SK-N-SH (cell line): ENCODE data around the gene D2HGDH.
A peak's percentile ranks its signal among the peaks of the same experiment; 100 is the strongest.

ENCODE experiments used
- EP300 ChIP-seq, 2 experiments: IDR thresholded peaks; 2 replicates each; pipeline versions ENCODE4 v1.4.0 to v1.6.1; 2012; ENCODE audit warnings: borderline replicate concordance in 1 of 2, low read depth in 1 of 2, low read length in 1 of 2
- FOXM1 ChIP-seq: IDR thresholded peaks from 2 replicates; pipeline ENCODE4 v1.4.0; 2012; ENCODE audit warnings: low read depth, mild to moderate bottlenecking
- POLR2AphosphoS5 ChIP-seq: IDR thresholded peaks from 2 replicates; pipeline ENCODE4 v1.6.1; 2012; ENCODE audit warnings: low read depth, low read length
- RCOR1 ChIP-seq: fragments of 150-350 bp; IDR thresholded peaks from 2 replicates; pipeline ENCODE4 v1.6.1; 2017; ENCODE audit warnings: antibody characterized with exemption, low read length
- SMC3 ChIP-seq: IDR thresholded peaks from 2 replicates; pipeline ENCODE4 v1.6.1; 2012; ENCODE audit warnings: low read depth, low read length, improper control_type of control experiment
- TF ChIP-seq, protein P1 (sequence below): fragments of 200-600 bp; sonication (generic); IDR thresholded peaks from 2 replicates; pipeline ENCODE4 v1.6.1; 2017; ENCODE audit warnings: antibody characterized with exemption, mild to moderate bottlenecking, moderate library complexity

- TF ChIP-seq, protein P1, sequence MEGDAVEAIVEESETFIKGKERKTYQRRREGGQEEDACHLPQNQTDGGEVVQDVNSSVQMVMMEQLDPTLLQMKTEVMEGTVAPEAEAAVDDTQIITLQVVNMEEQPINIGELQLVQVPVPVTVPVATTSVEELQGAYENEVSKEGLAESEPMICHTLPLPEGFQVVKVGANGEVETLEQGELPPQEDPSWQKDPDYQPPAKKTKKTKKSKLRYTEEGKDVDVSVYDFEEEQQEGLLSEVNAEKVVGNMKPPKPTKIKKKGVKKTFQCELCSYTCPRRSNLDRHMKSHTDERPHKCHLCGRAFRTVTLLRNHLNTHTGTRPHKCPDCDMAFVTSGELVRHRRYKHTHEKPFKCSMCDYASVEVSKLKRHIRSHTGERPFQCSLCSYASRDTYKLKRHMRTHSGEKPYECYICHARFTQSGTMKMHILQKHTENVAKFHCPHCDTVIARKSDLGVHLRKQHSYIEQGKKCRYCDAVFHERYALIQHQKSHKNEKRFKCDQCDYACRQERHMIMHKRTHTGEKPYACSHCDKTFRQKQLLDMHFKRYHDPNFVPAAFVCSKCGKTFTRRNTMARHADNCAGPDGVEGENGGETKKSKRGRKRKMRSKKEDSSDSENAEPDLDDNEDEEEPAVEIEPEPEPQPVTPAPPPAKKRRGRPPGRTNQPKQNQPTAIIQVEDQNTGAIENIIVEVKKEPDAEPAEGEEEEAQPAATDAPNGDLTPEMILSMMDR: no peak; the same call in 1 of the 2 replicates
- TF ChIP-seq POLR2AphosphoS5 (no peak), RCOR1 (no peak), FOXM1 (no peak), EP300 (IDR thresholded peaks at IDR 0.05; ENCODE audit: borderline replicate concordance in 1 of 2, low read depth in 1 of 2, low read length in 1 of 2) (no peak), SMC3 (peak; percentile 26; the same call in 1 of the 2 replicates)
Measured at GRCh38 chr2:241724259-241724974, 10.0 kb upstream of the D2HGDH start.
